Mesenchymal stem cell (in vitro differentiated cells and primary cell): ENCODE measurements around the gene SSTR3.
"Not testable (repeated sequence)": the region's sequence is repeated elsewhere in the genome, so short reads cannot be mapped to it uniquely, and the experiment has no call there.

ENCODE experiments used
- DNase-seq: peaks from one replicate; pipeline ENCODE4 v3.0.0-alpha.2; 2013
- H2AFZ ChIP-seq: one replicate; pipeline ENCODE4 v1.6.1; 2013; ENCODE audit warnings: low read depth, mild to moderate bottlenecking, control low read depth, inconsistent platforms, low read length, moderate library complexity
- H2AK5ac ChIP-seq: 2 replicates; pipeline ENCODE4 v1.6.1; 2013; ENCODE audit warnings: low read length, moderate library complexity, mild to moderate bottlenecking, inconsistent platforms; ENCODE audit not compliant: severe bottlenecking
- H2BK120ac ChIP-seq: one replicate; pipeline ENCODE4 v1.6.1; 2013; ENCODE audit warnings: low read depth, mild to moderate bottlenecking, inconsistent platforms, low read length, moderate library complexity
- H2BK12ac ChIP-seq, 2 experiments: one replicate each; pipeline ENCODE4 v1.6.1; 2013; ENCODE audit warnings: inconsistent platforms in 2 of 2, low read length in 2 of 2, mild to moderate bottlenecking in 2 of 2, moderate library complexity in 2 of 2, control low read depth in 1 of 2
- H2BK15ac ChIP-seq: one replicate; pipeline ENCODE4 v1.6.1; 2013; ENCODE audit warnings: mild to moderate bottlenecking, low read depth, inconsistent platforms; ENCODE audit not compliant: poor library complexity, severe bottlenecking
- H2BK5ac ChIP-seq: 2 replicates; pipeline ENCODE4 v1.6.1; 2013; ENCODE audit warnings: low read depth, mild to moderate bottlenecking, low read length, control low read depth, inconsistent platforms; ENCODE audit not compliant: poor library complexity, severe bottlenecking
- H3K14ac ChIP-seq, 2 experiments: one replicate each; pipeline ENCODE4 v1.6.1; 2013; ENCODE audit warnings: inconsistent platforms in 2 of 2, low read length in 2 of 2, control low read depth in 1 of 2, mild to moderate bottlenecking in 1 of 2, moderate library complexity in 1 of 2
- H3K18ac ChIP-seq, 2 experiments: one replicate each; pipeline ENCODE4 v1.6.1; 2013; ENCODE audit warnings: inconsistent platforms in 2 of 2, low read length in 2 of 2, control low read depth in 1 of 2, low read depth in 1 of 2, mild to moderate bottlenecking in 1 of 2
- H3K23ac ChIP-seq, 2 experiments: one replicate each; pipeline ENCODE4 v1.6.1; 2013; ENCODE audit warnings: inconsistent platforms in 2 of 2, low read length in 2 of 2, mild to moderate bottlenecking in 2 of 2, moderate library complexity in 2 of 2, control low read depth in 1 of 2
- H3K27ac ChIP-seq: 2 replicates; pipeline ENCODE4 v1.5.1; 2013; ENCODE audit warnings: mild to moderate bottlenecking, moderate library complexity, low read length, control low read depth, inconsistent platforms; ENCODE audit not compliant: poor library complexity, severe bottlenecking
- H3K27me3 ChIP-seq, 2 experiments: 2 replicates each; pipeline versions ENCODE4 v1.6.1 to v1.7.0; 2013; ENCODE audit warnings: low read length in 2 of 2, mild to moderate bottlenecking in 2 of 2, moderate library complexity in 2 of 2, control low read depth in 1 of 2, inconsistent platforms in 1 of 2; ENCODE audit not compliant: control insufficient read depth in 1 of 2, insufficient read depth in 1 of 2
- H3K36me3 ChIP-seq, 2 experiments: 2 replicates each; pipeline versions ENCODE4 v1.6.1 to v1.7.0; 2013; ENCODE audit warnings: low read length in 2 of 2, control low read depth in 1 of 2, inconsistent platforms in 1 of 2, low read depth in 1 of 2, mild to moderate bottlenecking in 1 of 2; ENCODE audit not compliant: insufficient read depth in 2 of 2, control insufficient read depth in 1 of 2
- H3K4ac ChIP-seq, 2 experiments: one replicate each; pipeline ENCODE4 v1.6.1; 2013; ENCODE audit warnings: inconsistent platforms in 2 of 2, low read length in 2 of 2, mild to moderate bottlenecking in 2 of 2, moderate library complexity in 2 of 2, control low read depth in 1 of 2, low read depth in 1 of 2
- H3K4me1 ChIP-seq: 2 replicates; pipeline ENCODE4 v1.6.1; 2013; ENCODE audit warnings: low read depth, low read length, control low read depth; ENCODE audit not compliant: control insufficient read depth, insufficient read depth
- H3K4me2 ChIP-seq: 2 replicates; pipeline ENCODE4 v1.6.1; 2013; ENCODE audit warnings: low read length, mild to moderate bottlenecking, inconsistent platforms; ENCODE audit not compliant: poor library complexity, severe bottlenecking
- H3K4me3 ChIP-seq, 2 experiments: 2 replicates each; pipeline versions ENCODE4 v1.5.1 to v1.7.0; 2013; ENCODE audit warnings: low read length in 2 of 2, mild to moderate bottlenecking in 2 of 2, control low read depth in 1 of 2, low read depth in 1 of 2; ENCODE audit not compliant: insufficient read depth in 1 of 2
- H3K79me1 ChIP-seq: replicated peaks from 2 replicates; pipeline ENCODE4 v1.6.1; 2013; ENCODE audit warnings: mild to moderate bottlenecking, control low read depth, low read length, inconsistent platforms; ENCODE audit not compliant: poor library complexity, severe bottlenecking
- H3K9ac ChIP-seq: 2 replicates; pipeline ENCODE4 v1.7.0; 2013; ENCODE audit warnings: mild to moderate bottlenecking, low read length, moderate library complexity
- H3K9me3 ChIP-seq: 2 replicates; pipeline ENCODE4 v1.7.0; 2013; ENCODE audit warnings: mild to moderate bottlenecking, low read length; ENCODE audit not compliant: control insufficient read depth
- H4K8ac ChIP-seq: one replicate; pipeline ENCODE4 v1.6.1; 2013; ENCODE audit warnings: inconsistent platforms, mild to moderate bottlenecking, low read length, moderate library complexity
- H4K91ac ChIP-seq: one replicate; pipeline ENCODE4 v1.6.1; 2013; ENCODE audit warnings: mild to moderate bottlenecking, low read length, inconsistent platforms
- WGBS: methylation state at CpG from one replicate; pipeline ENCODE4 v1.1.7; 2013; ENCODE audit warnings: mixed read lengths; 5-methylcytosine and 5-hydroxymethylcytosine counted together

The SSTR3 gene

GRCh38 chr22:37202716-37203115, 9.6 kb downstream of the SSTR3 start:
- no peaks in the 10 kb centered on the region for H3K36me3 ChIP-seq
- no peak overlapping the region for H4K8ac ChIP-seq
- WGBS = 89% methylated on average over 9 of the region's 10 CpGs
- no peak overlapping the region for H3K23ac ChIP-seq
- no peak overlapping the region for H4K91ac ChIP-seq
- no peak overlapping the region for H3K27ac ChIP-seq
- peaks cover 2% of the 10 kb centered on the region for H3K79me1 ChIP-seq
- H2BK15ac ChIP-seq = no peak overlapping the region
- no peak overlapping the region for H2BK120ac ChIP-seq
- H3K14ac ChIP-seq = no peak overlapping the region
- no peak for DNase-seq
- H3K27me3 ChIP-seq = peaks cover 0 to 5% of the 10 kb centered on the region in 2 experiments
- no peak overlapping the region for H3K4ac ChIP-seq
- no peak overlapping the region for H2AFZ ChIP-seq
- no peak overlapping the region for H2AK5ac ChIP-seq
- H3K9ac ChIP-seq = no peak overlapping the region
- H3K4me2 ChIP-seq = no peak overlapping the region
- H2BK12ac ChIP-seq = no peak overlapping the region
- H3K4me1 ChIP-seq = peaks cover 20% of the 10 kb centered on the region
- no peak overlapping the region for H3K4me3 ChIP-seq
- no peak overlapping the region for H2BK5ac ChIP-seq
- no peaks in the 10 kb centered on the region for H3K9me3 ChIP-seq
- no peak overlapping the region for H3K18ac ChIP-seq

- peaks cover 24% of the 10 kb centered on the region for H3K4me1 ChIP-seq
- WGBS = 73% methylated on average over 5 of the region's 5 CpGs
- H3K4me3 ChIP-seq = no peak overlapping the region
These were observed 10.2 kb downstream of the SSTR3 start for GRCh38 chr22:37202001-37202555.

GRCh38 chr22:37201443-37201820, 10.8 kb downstream of the SSTR3 start:
- H2BK15ac ChIP-seq = not testable (repeated sequence)
- WGBS = 94% methylated on average over 6 of the region's 6 CpGs

More at GRCh38 chr22:37202001-37202555, 10.2 kb downstream of the SSTR3 start:
- no peak overlapping the region for H3K23ac ChIP-seq
- H2BK120ac ChIP-seq = no peak overlapping the region
- H3K9me3 ChIP-seq = no peaks in the 10 kb centered on the region
- H3K36me3 ChIP-seq = no peaks in the 10 kb centered on the region
- no peak overlapping the region for H4K8ac ChIP-seq
- H3K14ac ChIP-seq = no peak overlapping the region
- no peak overlapping the region for H2BK12ac ChIP-seq
- no peaks in the 10 kb centered on the region for H3K27me3 ChIP-seq
- no peak overlapping the region for H3K4me2 ChIP-seq
- no peak overlapping the region for H2AK5ac ChIP-seq
- no peak overlapping the region for H2BK5ac ChIP-seq
- H3K27ac ChIP-seq = no peak overlapping the region
- DNase-seq = no peak
- no peak overlapping the region for H2BK15ac ChIP-seq
- no peak overlapping the region for H2AFZ ChIP-seq
- H3K79me1 ChIP-seq = peaks cover 2% of the 10 kb centered on the region
- H4K91ac ChIP-seq = no peak overlapping the region
- H3K18ac ChIP-seq = no peak overlapping the region
- no peak overlapping the region for H3K4ac ChIP-seq
- H3K9ac ChIP-seq = no peak overlapping the region

GRCh38 chr22:37199760-37200108, 12.5 kb downstream of the SSTR3 start:
- Histone ChIP-seq H2BK15ac (peak overlapping the region; percentile 8), H4K8ac (peak overlapping the region; percentile 98), H3K18ac (peak overlapping the region in 1 of 2 experiments; percentile 49), H2BK12ac (peak overlapping the region; percentile 12 to 77), H3K27ac (no peak overlapping the region), H3K4me1 (peaks cover 30% of the 10 kb centered on the region), H3K4me3 (peak overlapping the region in 1 of 2 experiments; percentile 72), H3K27me3 (no peaks in the 10 kb centered on the region), H2BK120ac (peak overlapping the region; percentile 9), H3K14ac (no peak overlapping the region), H3K36me3 (no peaks in the 10 kb centered on the region), H3K9me3 (no peaks in the 10 kb centered on the region), H2BK5ac (no peak overlapping the region), H3K23ac (no peak overlapping the region), H3K9ac (peak overlapping the region; percentile 86), H3K4me2 (no peak overlapping the region), H2AFZ (peak overlapping the region; percentile 3), H2AK5ac (no peak overlapping the region), H4K91ac (peak overlapping the region; percentile 20), H3K4ac (peak overlapping the region in 1 of 2 experiments; percentile 21), H3K79me1 (peaks cover 2% of the 10 kb centered on the region)
- 24% methylated on average over 12 of the region's 12 CpGs for WGBS
- no peak for DNase-seq

More at GRCh38 chr22:37201443-37201820, 10.8 kb downstream of the SSTR3 start:
- H2BK12ac ChIP-seq, H3K27ac ChIP-seq, H3K79me1 ChIP-seq, H4K91ac ChIP-seq, H2BK5ac ChIP-seq, H4K8ac ChIP-seq, H2AFZ ChIP-seq, H2BK120ac ChIP-seq, H3K36me3 ChIP-seq, H3K27me3 ChIP-seq, H3K4me3 ChIP-seq, H3K14ac ChIP-seq, H3K9ac ChIP-seq, H3K18ac ChIP-seq, H3K23ac ChIP-seq, DNase-seq, H3K4ac ChIP-seq, H3K4me2 ChIP-seq, H3K9me3 ChIP-seq, H2AK5ac ChIP-seq: not testable (repeated sequence)
- H3K4me1 ChIP-seq = peaks cover 30% of the 10 kb centered on the region
